HG02623 (cell line): ENCODE results near the gene FOXQ1.

Source experiments
- ATAC-seq: cut with Tn5 transposase; IDR thresholded peaks from one replicate; pipeline ENCODE4 v1.9.1; 2021; ENCODE audit warnings: moderate library complexity; ENCODE audit not compliant: unreplicated experiment

The FOXQ1 gene, protein sequence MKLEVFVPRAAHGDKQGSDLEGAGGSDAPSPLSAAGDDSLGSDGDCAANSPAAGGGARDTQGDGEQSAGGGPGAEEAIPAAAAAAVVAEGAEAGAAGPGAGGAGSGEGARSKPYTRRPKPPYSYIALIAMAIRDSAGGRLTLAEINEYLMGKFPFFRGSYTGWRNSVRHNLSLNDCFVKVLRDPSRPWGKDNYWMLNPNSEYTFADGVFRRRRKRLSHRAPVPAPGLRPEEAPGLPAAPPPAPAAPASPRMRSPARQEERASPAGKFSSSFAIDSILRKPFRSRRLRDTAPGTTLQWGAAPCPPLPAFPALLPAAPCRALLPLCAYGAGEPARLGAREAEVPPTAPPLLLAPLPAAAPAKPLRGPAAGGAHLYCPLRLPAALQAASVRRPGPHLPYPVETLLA

DNA sequence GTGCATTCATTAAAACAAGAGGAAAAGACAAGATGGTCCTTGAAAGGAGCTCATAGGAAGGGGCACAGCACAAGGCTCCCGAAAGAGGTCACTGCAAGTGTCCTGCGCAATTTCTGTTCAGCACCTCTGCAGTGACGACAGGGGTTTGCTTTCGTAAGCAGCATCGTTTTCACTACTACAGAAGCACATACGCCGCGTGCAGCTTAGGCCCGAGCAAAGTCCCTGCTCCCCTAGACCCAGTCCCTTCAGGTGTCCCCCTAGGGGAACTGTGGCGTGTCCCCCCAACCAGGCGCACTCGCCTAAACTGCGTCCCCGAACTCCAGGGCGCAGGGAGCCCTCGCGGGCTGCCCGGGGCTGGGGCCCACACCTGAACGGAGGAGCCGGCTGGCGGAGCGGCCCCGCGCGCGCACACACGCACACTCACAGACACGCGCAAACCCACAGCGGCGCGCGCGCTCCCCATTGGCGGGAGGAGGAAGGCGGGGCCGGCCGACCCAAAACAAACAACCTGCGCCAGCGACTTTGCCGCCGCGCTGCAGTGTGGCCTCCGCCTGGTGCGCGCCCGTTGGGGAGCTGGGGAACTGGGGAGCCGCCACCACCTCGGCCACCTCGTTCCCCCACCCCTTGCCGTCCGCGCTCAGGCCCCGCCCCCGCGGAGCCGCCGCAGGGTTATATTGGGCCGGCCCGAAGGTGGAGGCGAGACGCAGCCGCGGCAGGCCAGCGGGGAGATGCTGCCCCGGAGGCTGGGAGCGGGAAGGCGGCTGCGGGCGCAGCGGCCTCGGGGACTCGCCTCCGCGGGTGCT, at the start of gene FOXQ1:
Gene FOXQ1 (plus strand): TSS at position 699 of the 803 bp plus-strand sequence. CDS start 607 bp downstream, outside the sequence.
- ATAC-seq, result no peak

DNA sequence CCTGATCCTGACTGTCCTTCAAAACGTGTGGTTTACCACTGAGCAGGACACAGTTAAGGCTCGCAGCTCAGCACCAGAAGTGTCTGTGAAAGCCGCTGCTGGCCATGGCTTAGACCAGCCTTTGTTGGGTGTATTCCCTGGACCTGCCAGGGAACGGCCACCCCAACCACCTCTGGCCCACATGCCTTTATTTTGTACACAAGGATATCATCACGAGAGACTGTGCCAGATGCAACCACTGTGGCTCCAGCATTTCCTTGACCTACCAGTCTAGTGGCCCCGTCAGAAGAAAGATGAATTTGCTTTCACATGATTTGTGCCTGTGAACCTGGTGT, 49.2 kb upstream of the FOXQ1 start:
- no peak for ATAC-seq

DNA sequence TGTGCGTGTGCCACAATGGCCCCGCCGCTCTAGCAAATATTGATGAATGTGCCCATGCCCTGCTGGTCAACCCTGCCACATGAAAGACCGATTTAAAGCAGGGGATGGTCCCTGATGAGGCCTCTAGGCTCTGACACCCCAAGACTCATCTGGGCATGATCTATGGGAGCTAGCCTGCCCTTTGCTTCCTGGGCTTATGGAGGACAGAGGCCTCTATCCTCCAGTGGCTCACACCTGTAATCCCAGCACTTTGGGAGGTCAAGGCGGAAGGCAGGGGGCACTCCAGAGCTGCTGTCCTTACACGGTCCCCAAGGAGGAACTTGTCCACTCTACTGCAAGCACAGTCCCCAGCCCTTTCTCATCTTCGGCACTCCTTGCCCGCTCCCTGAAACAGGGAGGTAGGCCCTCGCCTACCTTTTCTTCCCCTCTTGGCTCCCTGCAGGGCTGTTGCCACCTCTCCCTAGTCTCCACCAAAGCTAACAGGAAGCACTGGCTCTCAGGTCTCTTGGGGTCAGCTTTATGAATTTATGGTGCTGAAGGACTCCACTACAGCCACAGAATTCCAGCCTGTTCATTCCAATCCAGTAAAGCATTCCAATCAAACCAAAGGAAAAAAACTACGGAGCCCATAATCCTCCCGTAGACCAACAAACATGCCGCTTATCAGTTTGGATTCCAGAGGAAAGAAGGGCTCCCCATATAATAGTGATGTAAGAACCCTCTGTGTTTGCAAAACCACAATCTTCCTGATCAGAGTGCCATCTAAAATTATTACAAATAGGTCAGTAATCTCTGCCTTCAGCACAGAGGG, 48.7 kb upstream of the FOXQ1 start:
- ATAC-seq, result no peak

DNA sequence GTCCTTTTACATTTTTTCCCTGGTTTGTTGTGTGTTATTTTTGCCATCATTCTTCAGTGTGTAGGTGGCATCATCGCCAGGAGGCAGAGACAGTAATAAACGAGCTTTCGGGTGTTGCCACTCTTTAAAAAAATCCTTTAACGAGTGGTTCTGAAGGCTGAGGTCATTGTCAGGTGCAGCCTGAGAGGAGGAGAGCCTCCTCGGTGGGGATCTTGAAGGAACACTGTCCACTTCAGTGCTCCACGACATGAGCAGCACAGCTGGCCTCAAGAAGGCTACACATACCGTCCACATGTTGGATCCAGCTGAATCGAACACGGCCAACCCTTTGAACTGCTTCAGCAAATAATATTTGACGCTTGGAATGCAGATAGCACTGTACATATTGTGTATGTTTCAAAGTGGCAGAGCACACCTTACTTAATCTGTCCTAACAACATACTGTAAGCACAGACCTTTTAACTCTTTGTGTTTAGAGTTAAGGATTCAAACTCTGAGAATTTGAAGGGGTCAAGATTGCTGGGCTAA, 48.0 kb upstream of the FOXQ1 start:
- ATAC-seq, result no peak

GRCh38 chr6:1264619-1265445, 47.1 kb upstream of the FOXQ1 start:
- no peak for ATAC-seq

GRCh38 chr6:1266686-1267056, 45.2 kb upstream of the FOXQ1 start:
- no peak for ATAC-seq

DNA sequence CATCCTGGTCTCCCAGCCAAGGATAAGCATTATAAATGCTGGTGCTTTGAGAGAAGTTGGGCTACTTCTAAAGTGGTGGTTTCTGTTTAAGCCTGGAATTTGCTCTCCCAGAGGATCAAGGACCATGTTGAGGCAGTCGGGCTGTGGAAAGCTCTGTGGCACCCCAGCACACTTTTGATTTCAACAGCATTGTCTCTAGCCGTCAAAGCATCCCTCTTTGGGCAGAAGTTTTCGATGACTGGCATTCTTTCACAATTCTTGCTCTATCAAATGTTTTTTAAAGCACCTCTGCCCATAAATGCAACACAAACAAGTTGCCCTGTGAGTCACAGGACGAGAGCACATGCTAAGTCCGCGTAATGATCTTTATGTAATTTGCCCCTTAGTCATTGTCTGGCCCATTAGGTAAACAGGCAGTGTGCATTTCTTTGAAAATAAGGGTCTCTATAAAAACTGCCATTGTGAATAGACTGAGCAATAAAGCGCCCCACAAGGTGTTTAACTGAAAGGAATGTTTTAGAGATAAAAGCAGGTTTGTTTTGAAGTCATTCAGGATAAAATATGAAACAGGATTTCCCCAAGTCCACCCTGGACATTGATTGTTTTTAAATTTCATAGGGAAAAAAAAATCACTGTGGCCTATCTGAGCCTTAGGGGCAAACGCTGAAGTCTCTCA, 44.7 kb upstream of the FOXQ1 start:
- no peak for ATAC-seq

- no peak for ATAC-seq
Measured at GRCh38 chr6:1267790-1268762, 43.8 kb upstream of the FOXQ1 start.

GRCh38 chr6:1271071-1271763, 40.7 kb upstream of the FOXQ1 start:
- ATAC-seq, result no peak

DNA sequence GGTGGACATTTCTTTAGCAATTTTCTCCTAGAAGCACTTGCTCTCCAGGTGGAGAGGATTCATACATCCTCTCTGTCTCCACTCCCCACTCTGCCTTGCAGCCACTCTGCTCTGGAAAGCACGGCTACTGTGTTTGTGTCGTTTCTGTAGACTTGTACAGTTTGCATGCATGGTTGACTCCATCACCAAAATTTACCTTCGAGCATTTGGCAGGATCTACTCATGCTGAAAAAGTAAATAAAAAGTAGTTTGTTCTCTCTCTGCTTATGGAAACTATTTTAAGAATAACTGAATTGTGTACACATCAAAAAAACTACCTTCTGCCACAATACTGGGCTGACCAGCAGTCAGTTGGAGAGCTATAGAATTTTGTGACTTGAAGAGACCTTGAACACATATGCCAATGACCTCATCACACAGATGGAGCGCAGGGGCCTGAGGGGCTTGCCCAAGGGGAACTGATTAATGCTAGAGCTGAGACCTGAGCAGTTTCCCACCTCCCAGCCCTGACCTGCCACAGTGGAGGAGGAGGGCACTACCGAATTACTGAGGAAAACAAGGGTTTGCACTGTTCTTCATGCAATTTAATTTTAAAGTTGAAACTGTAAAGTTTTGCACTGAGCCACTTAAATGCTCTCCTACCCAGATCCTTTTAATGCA, 33.7 kb upstream of the FOXQ1 start:
- ATAC-seq, result no peak

DNA sequence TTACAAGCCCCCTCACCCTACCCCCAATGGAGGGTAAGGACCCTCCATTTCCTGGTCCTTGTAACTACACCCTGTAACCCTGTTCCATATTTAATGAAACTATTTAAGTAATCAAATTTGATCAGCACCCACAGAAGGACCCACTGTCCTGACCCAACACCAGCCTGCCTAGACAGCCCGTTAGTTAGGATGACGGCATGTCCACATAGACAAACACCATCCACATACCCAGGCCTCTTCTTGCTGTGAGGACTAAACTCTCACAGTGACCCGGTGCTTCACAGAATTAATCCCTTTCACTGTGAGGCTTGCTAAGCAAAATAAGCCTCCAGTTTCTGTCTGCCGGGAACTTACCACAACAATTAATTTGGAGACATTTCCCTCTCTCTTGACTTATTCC, 32.8 kb upstream of the FOXQ1 start:
- no peak for ATAC-seq

GRCh38 chr6:1280666-1281300, 31.1 kb upstream of the FOXQ1 start:
- no peak for ATAC-seq

DNA sequence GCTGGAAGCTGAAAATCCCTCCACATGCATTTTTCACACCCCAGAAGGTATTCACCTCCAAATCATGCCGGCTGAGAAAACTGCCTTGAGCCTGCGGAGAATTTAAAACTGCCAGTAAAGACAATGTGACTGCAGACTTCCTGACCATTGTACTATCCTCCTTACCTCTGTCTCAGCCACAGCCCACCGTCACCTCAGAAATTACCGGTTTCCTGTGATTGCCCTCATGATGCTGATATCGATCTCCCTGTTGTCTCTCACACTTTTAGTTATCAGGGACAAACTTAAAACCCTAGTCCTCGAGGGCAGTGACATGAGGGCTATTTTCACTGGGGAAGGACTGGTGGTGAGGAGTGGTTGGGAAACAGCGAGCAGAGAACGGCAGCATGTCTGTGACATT, 30.2 kb upstream of the FOXQ1 start:
- ATAC-seq, result no peak

- no peak for ATAC-seq
Measured at GRCh38 chr6:1283501-1283900, 28.4 kb upstream of the FOXQ1 start.

DNA sequence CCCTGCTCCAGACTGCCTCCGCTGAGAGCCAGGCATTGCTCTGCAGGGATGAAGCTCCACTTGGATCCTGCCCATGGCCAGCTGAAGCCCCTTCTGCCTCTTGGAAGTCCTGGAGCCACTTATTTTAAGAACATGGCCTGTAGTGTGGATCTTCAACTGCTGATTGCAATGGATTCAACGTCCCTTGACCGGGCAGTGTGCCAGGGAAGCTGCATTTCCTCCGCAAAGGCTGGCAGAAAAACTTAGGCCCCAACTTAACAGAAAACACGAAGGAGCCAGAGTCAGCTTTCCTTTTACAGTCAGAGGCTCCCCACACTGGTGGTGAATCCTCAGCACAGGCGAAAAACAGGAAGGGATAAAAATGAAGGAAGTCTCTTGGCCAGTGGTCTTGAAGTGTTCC, 26.3 kb upstream of the FOXQ1 start:
- ATAC-seq, result no peak

GRCh38 chr6:1285956-1286355, 25.9 kb upstream of the FOXQ1 start:
- no peak for ATAC-seq

- no peak for ATAC-seq
Measured at GRCh38 chr6:1287103-1287591, 24.8 kb upstream of the FOXQ1 start.
